IMR-90 (cell line): ENCODE measurements around the gene IRF2BP2.

Source experiments
- CEBPB ChIP-seq: IDR thresholded peaks from 2 replicates; pipeline ENCODE4 v1.6.1; 2012; ENCODE audit warnings: low read depth, low read length, improper control_type of control experiment
- CTCF ChIP-seq: conservative IDR thresholded peaks from 2 replicates; pipeline ENCODE4 v1.5.1; 2012; ENCODE audit warnings: mild to moderate bottlenecking, low read depth, low read length, improper control_type of control experiment
- ELK1 ChIP-seq: fragments of 150-350 bp; IDR thresholded peaks from 2 replicates; pipeline ENCODE4 v1.6.1; 2016; ENCODE audit warnings: low read depth, mild to moderate bottlenecking, low read length, moderate library complexity, borderline replicate concordance
- FOS ChIP-seq: fragments of 150-350 bp; IDR thresholded peaks from 2 replicates; pipeline ENCODE4 v1.6.1; 2016; ENCODE audit warnings: low read depth, low read length
- MAZ ChIP-seq: IDR thresholded peaks from 2 replicates; pipeline ENCODE4 v1.6.1; 2012; ENCODE audit warnings: low read depth, mild to moderate bottlenecking, low read length, improper control_type of control experiment, moderate library complexity, borderline replicate concordance
- POLR2A ChIP-seq: IDR thresholded peaks from 2 replicates; pipeline ENCODE4 v1.6.1; 2012; ENCODE audit warnings: mild to moderate bottlenecking, low read depth, low read length
- RAD21 ChIP-seq: IDR thresholded peaks from 2 replicates; pipeline ENCODE4 v1.6.1; 2012; ENCODE audit warnings: low read length, improper control_type of control experiment
- RCOR1 ChIP-seq: IDR thresholded peaks from 2 replicates; pipeline ENCODE4 v1.6.1; 2012; ENCODE audit warnings: mild to moderate bottlenecking, low read length, improper control_type of control experiment; ENCODE audit not compliant: insufficient replicate concordance
- RFX5 ChIP-seq: IDR thresholded peaks from 2 replicates; pipeline ENCODE4 v1.8.0; 2012; ENCODE audit warnings: low read depth, mild to moderate bottlenecking, low read length, moderate library complexity
- SMC3 ChIP-seq: fragments of 150-350 bp; IDR thresholded peaks from 2 replicates; pipeline ENCODE4 v1.6.1; 2016; ENCODE audit warnings: low read depth, mild to moderate bottlenecking, antibody characterized with exemption, low read length, moderate library complexity

GRCh38 chr1:234606784-234607108 is 3.2 kb downstream of the IRF2BP2 start:
- no peak for TF ChIP-seq CTCF
- TF ChIP-seq POLR2A = no peak
- TF ChIP-seq CEBPB = no peak
- no peak for TF ChIP-seq RCOR1
- TF ChIP-seq RFX5 = no peak
- TF ChIP-seq SMC3 = no peak
- no peak for TF ChIP-seq ELK1
- TF ChIP-seq FOS = no peak
- TF ChIP-seq MAZ = no peak
- no peak for TF ChIP-seq RAD21
